Measurements from ENCODE around the gene GAPVD1.

DNA sequence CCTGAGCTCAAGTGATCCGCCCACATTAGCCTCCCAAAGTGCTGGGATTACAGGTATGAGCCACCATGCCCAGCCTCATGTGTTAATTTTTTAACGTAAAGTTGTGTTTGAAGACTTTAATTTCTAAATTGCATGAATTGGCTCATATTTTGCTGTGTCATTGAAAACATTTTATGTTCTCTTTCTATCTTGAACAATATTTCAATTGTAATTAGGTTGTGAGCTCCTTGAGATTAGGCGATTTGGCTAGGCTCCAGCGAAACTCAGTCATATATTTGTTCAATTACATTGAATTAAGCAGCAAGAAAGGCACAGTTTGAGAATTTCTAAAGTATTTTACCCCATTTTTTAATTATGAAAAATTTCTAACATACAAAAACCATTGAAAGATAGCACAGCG, 34.0 kb downstream of the GAPVD1 start:
- TF ChIP-seq, protein P1, sequence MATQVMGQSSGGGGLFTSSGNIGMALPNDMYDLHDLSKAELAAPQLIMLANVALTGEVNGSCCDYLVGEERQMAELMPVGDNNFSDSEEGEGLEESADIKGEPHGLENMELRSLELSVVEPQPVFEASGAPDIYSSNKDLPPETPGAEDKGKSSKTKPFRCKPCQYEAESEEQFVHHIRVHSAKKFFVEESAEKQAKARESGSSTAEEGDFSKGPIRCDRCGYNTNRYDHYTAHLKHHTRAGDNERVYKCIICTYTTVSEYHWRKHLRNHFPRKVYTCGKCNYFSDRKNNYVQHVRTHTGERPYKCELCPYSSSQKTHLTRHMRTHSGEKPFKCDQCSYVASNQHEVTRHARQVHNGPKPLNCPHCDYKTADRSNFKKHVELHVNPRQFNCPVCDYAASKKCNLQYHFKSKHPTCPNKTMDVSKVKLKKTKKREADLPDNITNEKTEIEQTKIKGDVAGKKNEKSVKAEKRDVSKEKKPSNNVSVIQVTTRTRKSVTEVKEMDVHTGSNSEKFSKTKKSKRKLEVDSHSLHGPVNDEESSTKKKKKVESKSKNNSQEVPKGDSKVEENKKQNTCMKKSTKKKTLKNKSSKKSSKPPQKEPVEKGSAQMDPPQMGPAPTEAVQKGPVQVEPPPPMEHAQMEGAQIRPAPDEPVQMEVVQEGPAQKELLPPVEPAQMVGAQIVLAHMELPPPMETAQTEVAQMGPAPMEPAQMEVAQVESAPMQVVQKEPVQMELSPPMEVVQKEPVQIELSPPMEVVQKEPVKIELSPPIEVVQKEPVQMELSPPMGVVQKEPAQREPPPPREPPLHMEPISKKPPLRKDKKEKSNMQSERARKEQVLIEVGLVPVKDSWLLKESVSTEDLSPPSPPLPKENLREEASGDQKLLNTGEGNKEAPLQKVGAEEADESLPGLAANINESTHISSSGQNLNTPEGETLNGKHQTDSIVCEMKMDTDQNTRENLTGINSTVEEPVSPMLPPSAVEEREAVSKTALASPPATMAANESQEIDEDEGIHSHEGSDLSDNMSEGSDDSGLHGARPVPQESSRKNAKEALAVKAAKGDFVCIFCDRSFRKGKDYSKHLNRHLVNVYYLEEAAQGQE (IDR thresholded peaks at IDR 0.05; ENCODE audit: insufficient read depth in 1 of 2, low read depth in 2 of 2, low read length in 2 of 2) = no peak
- no peak for TF ChIP-seq POLR2AphosphoS5 (IDR thresholded peaks at IDR 0.05; ENCODE audit: low read depth, low read length)
- no peak for TF ChIP-seq TAF1 (IDR thresholded peaks at IDR 0.05; ENCODE audit: borderline replicate concordance, insufficient read depth, low read length)
- TF ChIP-seq SIN3A (IDR thresholded peaks at IDR 0.05; ENCODE audit: borderline replicate concordance, insufficient read depth, low read length) = no peak
